Brain pericyte (primary cell): ENCODE data around the gene GNB5.
"Not testable (repeated sequence)": the region's sequence is repeated elsewhere in the genome, so short reads cannot be mapped to it uniquely, and the experiment has no call there.

Experiments
- DNase-seq: peaks from one replicate; pipeline ENCODE4 v3.0.0-alpha.2; 2012; ENCODE audit warnings: low read depth, low spot score

Gene GNB5

DNA sequence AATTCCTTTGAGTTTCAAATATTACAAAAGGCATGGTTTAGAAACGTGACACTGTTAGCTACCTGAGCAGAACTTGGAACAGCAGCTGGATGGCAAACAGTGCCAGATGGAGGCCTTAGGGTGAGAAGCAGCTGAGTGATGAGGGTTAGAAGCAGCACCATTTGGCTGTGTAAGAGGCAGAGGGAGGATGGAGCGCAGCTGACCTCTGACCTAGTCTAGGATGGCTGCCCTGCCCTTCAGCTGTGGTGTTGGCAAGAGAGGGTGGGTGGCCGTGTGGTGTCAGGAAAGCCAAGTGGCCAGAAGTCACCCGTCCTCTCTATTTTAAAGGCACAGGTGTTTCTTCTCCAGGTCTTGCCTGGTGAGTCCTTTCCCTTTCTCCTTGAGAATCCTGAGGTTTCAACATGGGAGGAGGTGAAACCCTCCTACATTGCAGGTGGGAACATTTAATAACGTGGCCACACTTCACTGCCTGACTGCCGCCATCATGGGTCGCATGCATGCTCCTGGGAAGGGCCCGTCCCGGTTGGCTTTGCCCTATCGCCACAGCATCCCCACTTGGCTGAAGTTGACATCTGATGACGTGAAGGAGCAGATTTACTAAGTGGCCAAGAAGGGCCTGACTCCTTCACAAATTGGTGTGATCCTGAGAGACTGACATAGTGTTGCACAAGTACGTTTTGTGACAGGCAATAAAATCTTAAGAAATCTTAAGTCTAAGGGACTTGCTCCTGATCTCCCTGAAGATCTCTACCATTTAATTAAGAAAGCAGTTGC lies 96.2 kb downstream of the GNB5 start:
- DNase-seq, result no peak

DNA sequence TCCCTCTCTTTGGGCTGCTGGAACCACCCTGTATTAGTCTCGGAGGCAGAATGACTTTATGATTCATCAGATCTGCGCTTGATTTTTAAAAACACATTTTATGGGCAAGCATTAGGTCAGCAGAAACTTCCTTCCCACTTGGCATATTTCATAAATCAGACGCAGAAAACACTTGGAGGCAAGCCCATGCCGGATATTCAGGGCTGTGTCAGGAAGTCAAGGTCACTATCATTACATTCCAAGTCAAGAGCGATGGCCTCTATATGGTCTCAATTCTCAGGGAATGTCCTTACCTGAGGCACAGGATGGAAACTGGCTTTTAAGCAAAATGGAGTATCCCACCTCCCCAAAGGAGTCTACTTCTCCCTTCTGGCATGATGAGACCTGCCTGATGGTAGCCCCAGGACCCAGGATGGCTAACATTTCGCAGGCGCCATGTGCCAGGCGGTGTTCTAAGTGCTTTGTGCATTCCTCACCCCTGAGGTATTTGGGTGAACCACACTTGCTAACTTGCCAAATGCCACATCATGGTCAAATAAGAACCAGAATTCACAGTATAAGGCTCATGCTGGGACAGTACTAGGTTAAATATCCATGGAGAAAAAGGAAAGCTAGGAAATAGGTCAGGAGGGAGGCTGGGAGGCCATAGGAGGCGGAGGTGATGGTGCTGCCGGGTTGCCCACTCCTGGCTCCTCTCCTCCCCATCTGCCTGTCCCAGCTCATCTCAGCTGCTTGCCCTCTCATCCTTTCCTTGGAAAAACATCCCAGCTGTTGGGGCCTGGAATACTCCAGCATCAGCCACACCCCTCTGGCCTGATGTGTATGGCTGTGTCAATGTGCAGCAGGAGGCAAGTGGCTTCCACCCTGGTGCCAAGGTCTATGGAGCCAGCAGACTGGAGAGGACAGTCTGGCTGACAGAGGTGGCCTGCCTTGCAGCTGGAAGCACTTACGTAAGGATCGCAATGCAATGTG lies 97.4 kb downstream of the GNB5 start:
- no peak for DNase-seq

DNA sequence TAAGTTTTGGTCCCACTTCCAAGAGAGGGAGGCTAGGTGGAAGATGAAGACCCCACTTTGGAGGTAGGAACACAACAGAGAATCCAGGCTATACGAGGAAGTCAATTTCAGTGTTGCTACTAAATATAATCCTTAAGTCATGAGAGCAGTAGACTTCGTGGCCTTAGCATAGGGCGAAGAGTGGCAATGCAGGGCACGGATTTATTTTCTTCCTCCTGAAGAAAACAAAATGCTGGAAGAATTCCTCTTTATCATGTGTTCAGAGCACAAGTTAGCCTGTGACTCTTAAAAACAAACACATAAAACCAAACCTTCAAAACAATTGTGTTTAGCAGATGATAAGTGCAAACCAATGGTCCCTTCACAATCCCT lies 98.0 kb downstream of the GNB5 start:
- DNase-seq, result no peak

DNA sequence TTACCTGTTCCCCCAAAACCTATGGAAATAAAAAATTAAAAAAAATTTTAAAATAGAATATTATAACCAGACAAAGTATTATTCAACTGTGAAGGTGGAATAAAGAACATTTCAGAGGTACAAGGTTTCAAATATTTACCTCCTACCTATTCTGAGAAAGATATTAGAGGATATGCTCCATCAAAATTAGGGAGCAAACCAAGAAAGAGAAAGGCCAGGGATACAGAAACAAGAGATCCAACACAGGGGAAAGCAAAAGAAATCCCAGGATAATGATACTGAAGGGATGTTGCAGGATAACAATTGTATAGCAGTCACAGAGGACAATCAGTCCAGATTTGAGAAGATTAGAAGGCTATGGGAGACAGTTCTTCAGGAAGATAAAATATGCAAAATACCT lies 101.0 kb downstream of the GNB5 start:
- no peak for DNase-seq

- no peak for DNase-seq
These were observed 105.0 kb downstream of the GNB5 start for GRCh38 chr15:52086011-52086786.

- DNase-seq, result no peak
These were observed 105.9 kb downstream of the GNB5 start for GRCh38 chr15:52085299-52085698.

DNA sequence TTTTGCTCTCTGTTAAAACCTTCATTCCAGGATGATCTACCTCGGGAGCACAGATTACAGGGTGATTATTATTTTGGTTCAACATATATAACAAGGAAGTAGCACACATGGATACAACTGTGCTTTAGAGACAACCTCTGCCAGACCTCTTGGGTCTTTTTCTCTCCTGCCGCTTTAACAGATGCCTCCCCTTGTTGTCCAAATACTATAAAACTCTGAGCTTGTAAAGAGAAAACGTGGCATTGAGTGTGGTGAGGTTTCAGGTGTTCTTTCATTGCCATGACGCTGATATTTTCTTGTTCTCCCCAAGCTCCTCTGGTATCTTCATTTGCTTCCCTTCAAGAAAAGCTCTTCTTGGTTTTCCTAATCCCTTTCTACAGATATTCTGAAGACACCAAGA lies 107.6 kb downstream of the GNB5 start:
- DNase-seq, result no peak

DNA sequence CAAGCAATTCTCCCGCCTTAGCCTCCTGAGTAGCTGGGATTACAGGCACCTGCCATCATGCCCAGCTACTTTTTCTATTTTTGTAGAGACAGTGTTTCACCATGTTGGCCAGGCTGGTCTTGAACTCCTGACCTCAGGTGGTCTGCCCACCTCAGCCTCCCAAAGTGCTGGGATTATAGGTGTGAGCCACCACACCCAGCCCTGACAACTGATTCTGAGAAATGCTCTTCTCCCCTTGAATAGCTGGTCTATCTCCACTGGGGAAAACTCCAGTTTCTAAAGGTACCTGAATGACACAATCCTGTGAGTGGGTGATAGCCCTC lies 108.2 kb downstream of the GNB5 start:
- not testable (repeated sequence) for DNase-seq

GRCh38 chr15:52082197-52083036 lies 108.8 kb downstream of the GNB5 start:
- no peak for DNase-seq

DNA sequence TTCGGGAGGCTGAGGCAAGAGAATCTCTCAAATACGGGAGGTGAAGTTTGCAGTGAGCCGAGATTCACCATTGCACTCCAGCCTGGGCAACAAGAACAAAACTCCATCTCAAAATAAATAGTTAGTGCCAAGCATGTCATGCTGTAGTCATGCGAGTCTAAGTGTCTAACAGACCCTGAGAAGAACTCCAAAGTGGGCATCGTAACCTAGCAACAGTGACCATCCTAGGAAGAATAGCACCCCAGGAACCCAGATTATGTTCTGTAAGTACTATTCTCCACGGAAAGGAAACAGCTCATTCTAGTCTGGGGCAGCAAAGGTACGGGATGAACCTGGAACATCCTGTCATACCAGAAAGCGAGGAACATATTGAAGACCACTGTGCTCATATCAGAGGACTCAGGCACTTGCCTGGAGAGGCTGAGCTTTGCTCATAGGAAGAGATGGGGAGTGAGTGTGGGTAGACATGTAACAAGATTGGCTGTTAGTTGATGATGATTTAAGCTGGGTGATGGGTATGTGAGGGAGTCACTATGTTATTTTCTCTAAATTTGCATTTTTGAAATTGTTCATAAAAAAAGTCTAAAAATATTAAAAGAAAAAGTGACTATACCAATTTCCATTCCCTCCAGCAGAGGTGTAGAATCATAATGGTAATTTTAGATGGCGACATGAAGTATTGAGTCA lies 110.3 kb downstream of the GNB5 start:
- DNase-seq, result no peak

- no peak for DNase-seq
These were observed 111.2 kb downstream of the GNB5 start for GRCh38 chr15:52080031-52080430.

- DNase-seq, result no peak
These were observed 112.1 kb downstream of the GNB5 start for GRCh38 chr15:52078876-52079700.

- DNase-seq, result no peak
These were observed 112.9 kb downstream of the GNB5 start for GRCh38 chr15:52078197-52078875.

- no peak for DNase-seq
These were observed 114.1 kb downstream of the GNB5 start for GRCh38 chr15:52076889-52077781.

DNA sequence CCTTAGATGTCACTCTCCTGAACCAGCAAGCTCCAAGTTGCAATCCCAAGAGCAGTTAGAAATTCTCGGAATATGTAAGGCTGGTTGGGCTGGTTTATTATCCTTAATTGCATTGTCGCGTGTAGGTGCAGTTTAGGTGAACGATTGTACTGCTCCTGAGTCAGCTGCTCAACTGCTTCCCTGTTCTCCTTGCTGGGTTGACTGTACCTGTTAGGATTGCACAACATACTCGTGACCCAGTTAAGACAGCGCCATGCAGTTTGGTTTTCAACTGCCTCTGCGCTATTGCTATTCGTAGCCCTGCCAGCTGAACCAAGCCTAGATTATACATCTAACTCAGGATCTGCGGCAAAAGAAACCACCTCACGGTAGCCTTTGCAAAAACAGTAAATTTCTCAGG lies 119.6 kb downstream of the GNB5 start:
- DNase-seq, result no peak

- no peak for DNase-seq
These were observed 121.6 kb downstream of the GNB5 start for GRCh38 chr15:52069559-52069958.

DNA sequence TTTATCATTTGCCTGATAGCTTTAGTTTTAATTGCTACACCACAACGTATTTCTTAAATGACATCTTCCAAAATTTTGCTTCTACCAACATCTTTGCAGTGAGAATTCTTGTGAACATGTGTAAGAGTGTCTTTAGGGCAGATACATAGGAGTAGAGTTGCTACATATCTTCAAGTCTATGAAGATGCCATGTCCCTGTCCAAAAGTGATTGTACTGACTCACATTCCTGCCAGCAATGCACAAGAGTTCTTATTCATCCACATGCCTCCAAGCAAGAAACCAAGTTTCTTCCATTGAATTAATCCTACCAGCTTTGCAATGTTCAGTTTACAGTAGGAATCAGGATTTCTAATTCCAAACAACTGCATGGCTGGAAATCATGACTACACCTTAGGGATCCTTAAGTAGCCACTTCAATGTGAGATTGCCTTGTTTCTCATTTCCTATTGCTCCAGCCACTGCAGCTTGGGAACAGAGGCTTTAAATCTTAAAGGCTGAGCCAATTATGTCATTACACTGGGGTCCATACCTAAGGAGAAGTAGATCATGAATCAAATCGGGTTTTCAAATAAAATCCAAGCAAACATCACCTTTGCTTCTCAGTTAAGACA lies 123.1 kb downstream of the GNB5 start:
- no peak for DNase-seq

- DNase-seq, result no peak
These were observed 123.7 kb downstream of the GNB5 start for GRCh38 chr15:52067545-52067926.
